Mucosa of descending colon (tissue), 3 donors: ENCODE results near the gene KCNQ2. TPM values are rescaled to one million over a fixed set of nuclear protein-coding genes. Genes with fewer than 3 reads are reported as not detected.

Experiments
- ATAC-seq: fragments of 200-7000 bp; cut with Tn5 transposase; one replicate; pipeline ENCODE4 v1.9.1; 2020; ENCODE audit warnings: mild to moderate bottlenecking, moderate library complexity
- DNase-seq, 3 donors: peaks; one replicate each; pipeline ENCODE4 v3.0.0-alpha.2; 2020
- H3K36me3 ChIP-seq: fragments of 200-600 bp; one replicate; pipeline ENCODE4 v1.8.0; 2021; ENCODE audit warnings: low read depth, mild to moderate bottlenecking
- H3K4me1 ChIP-seq: fragments of 200-600 bp; one replicate; pipeline ENCODE4 v1.8.0; 2021; ENCODE audit warnings: low read depth, mild to moderate bottlenecking
- H3K4me3 ChIP-seq: fragments of 200-600 bp; one replicate; pipeline ENCODE4 v1.8.0; 2021; ENCODE audit warnings: mild to moderate bottlenecking
- H3K9me3 ChIP-seq: fragments of 200-600 bp; one replicate; pipeline ENCODE4 v1.8.0; 2021; ENCODE audit warnings: mild to moderate bottlenecking
- intact Hi-C, 2 donors: fragments of 100-400 bp; cut with DNase I in 1 of 2; cut with micrococcal nuclease in 1 of 2; formaldehyde crosslinking; loops; one replicate each; pipeline versions ENCODE4 v1.11.0 to v1.11.1; 2022; cut with DNase I, micrococcal nuclease
- total RNA-seq, 3 donors: library from RNA; stranded (reverse); fragmentation: NEBNext Ultra II Directional in 2 of 3; extraction: Animal tissue kit (Norgen Biotek cat#: 25700) in 2 of 3; gene quantifications; one replicate each; pipeline versions ENCODE4 v1.2.1 to v1.2.4, GENCODE V29; 2021 to 2023
- TF ChIP-seq, protein P1 (sequence below): fragments of 200-600 bp; IDR thresholded peaks from one replicate; pipeline ENCODE4 v1.8.0; 2022; ENCODE audit warnings: antibody characterized with exemption, mild to moderate bottlenecking
- donor health status: DM: no; HTN: no; CAD: no; lungs with moderate emphysema.
- donor health status: DM: no; HTN: no; CAD: no.
- donor health status: DM: no; HTN: yes; CAD: no.

The KCNQ2 gene
- total RNA-seq, 3 donors from 2014 or later, result 1.4 TPM; not detected in 2

DNA sequence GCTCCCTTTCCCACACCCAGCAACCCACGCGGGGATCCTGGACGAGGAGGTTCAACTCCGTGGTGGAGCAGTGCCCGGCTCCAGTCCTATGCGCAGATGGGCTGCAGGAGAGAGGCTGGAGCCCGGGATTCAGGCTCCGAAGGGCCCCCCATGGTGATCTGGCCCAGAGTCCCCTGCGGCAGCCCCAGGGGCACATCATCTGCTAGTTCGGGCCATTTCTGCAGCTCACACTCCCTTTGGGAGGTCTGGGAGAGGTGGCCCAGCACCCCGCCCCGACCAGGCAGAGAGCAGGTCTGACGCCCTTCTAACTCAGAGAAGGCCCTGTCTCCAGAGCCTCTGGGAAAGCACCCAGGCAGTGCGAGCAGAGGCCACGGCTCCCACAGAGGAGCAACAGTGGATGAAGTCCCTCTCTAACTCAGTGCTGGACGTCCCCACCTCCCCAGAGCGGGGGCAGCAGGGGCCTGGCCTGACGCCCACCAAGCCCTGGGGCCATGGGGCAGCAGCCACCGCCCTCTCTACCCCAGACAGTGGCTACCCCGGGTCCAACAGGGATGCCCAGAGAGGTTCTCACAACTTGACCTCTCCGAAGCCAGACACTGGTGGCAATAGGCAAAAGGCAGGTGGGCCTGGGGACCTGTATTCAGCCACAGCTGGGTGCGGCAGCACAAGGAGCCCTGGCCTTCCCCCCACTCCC is 3.3 kb downstream of the KCNQ2 start:
- ATAC-seq (no peak), DNase-seq (no peak)
- H3K4me1 ChIP-seq, result peaks cover 5% of the 10 kb centered on the region
- H3K4me3 ChIP-seq, result no peak overlapping the region
- TF ChIP-seq, protein P1, sequence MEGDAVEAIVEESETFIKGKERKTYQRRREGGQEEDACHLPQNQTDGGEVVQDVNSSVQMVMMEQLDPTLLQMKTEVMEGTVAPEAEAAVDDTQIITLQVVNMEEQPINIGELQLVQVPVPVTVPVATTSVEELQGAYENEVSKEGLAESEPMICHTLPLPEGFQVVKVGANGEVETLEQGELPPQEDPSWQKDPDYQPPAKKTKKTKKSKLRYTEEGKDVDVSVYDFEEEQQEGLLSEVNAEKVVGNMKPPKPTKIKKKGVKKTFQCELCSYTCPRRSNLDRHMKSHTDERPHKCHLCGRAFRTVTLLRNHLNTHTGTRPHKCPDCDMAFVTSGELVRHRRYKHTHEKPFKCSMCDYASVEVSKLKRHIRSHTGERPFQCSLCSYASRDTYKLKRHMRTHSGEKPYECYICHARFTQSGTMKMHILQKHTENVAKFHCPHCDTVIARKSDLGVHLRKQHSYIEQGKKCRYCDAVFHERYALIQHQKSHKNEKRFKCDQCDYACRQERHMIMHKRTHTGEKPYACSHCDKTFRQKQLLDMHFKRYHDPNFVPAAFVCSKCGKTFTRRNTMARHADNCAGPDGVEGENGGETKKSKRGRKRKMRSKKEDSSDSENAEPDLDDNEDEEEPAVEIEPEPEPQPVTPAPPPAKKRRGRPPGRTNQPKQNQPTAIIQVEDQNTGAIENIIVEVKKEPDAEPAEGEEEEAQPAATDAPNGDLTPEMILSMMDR, result no peak
- no peaks in the 10 kb centered on the region for H3K9me3 ChIP-seq
- H3K36me3 ChIP-seq, result no peaks in the 10 kb centered on the region
- intact Hi-C loops, result no loop called here

DNA sequence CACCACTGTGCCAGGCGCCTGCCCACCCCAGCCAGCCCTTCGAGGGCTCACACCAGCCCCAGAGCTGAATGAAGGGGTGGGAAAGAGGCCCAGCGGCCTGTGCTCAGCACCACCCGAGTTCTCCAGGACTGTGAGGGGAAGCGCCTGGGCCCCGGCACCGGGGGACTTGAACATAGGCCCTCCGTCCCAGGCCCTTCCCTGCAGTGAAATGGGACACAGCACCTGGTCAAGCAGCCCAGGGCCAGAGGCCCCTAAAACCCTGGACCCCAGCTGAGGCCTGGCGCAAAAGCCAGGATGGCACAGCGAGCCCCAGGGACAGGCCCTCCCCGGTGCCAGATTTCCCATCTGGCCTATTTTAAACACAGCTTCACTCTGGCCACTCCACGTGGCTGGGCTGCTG is 4.0 kb downstream of the KCNQ2 start:
- TF ChIP-seq, protein P1, result no peak
- no peak for ATAC-seq
- DNase-seq, result no peak
- intact Hi-C loops, result no loop called here
- Histone ChIP-seq H3K4me3 (no peak overlapping the region), H3K36me3 (no peaks in the 10 kb centered on the region), H3K4me1 (peaks cover 5% of the 10 kb centered on the region), H3K9me3 (no peaks in the 10 kb centered on the region)

DNA sequence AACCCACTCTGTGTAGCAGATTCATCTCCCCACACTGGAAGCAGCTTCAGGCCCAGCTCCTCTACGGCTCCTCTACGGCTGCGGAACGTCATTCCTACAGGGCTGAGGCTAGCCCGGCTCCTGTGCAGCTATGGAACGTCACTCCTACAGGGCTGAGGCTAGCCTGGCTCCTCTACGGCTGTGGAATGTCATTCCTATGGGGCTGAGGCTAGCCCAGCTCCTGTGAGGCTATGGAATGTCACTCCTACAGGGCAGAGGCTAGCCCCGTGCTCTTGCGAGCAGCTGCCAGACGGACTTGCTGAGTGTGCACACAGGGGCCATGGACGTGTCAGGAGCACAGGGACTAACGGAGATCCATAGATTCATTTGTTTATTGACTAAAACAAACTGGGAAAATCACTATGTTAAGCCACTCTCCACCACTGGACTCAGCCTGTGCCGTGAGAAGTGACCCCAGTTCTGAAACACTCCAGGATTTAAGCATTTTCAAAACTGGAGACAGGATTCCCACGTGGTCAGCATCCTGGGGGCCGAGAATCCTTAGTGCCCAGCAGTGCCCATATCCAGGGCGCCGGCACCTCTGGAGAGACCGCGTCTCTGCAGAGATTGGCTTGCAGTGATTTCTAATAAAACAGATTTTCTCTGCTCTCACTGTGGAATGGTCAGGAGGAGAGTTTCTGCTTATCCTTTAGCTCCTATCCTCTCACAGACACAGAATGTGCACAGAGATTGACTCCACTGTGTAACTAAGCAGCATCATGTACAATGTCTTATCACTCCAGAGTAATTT is 5.0 kb downstream of the KCNQ2 start:
- peaks cover 5% of the 10 kb centered on the region for H3K4me1 ChIP-seq
- H3K9me3 ChIP-seq, result no peaks in the 10 kb centered on the region
- ATAC-seq, result no peak
- no peak overlapping the region for H3K4me3 ChIP-seq
- TF ChIP-seq, protein P1, result no peak
- no peak for DNase-seq
- intact Hi-C loops, result no loop called here
- no peaks in the 10 kb centered on the region for H3K36me3 ChIP-seq

DNA sequence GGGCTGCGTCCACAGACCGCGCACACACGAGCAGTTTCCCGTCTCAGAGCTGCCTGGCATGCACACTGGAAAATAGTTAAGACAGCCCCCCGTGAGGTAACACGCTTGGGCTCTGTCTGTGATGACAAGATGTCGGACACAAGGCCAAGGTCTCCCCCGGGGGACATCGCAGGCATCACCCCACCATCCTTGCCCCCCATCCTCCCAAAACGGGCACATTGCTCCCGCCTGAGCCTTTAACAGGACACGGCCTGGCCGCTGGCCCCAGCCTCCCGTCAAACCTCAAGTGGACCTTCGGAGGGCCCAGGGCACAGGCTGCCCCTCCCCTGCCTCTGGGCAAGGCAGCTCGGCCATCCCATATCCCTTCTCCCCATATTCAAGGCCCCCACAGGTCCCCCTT is 5.6 kb downstream of the KCNQ2 start:
- TF ChIP-seq, protein P1, result no peak
- H3K36me3 ChIP-seq, result no peaks in the 10 kb centered on the region
- H3K9me3 ChIP-seq, result no peaks in the 10 kb centered on the region
- no peak overlapping the region for H3K4me3 ChIP-seq
- intact Hi-C loops, result no loop called here
- no peak for ATAC-seq
- DNase-seq, result no peak
- H3K4me1 ChIP-seq, result peaks cover under 1% of the 10 kb centered on the region

DNA sequence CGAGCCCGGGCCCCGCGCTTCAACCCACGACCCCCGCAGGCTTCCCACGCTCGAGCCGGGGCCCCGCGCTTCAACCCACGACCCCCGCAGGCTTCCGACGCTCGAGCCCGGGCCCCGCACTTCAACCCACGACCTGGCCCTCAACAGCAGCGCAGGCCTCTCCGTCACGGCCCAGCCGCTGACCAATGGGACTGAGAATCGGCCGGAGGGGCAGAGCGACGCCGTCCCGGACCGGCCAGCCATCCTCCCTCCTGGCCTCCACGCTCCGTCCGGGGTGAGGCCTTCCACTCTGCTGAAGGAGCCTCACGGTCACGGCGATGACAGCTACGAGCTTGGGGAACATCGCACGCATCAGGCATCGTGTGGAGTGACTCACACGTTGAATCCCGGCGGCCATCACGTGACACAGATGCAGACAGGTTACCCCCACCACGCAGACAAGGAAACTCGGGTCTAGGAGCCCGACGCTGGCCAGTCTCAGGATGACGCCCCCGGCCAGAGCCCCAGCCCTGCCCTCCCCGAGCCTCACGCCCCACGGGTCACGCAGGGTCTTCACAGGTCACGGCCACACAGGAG is 6.1 kb downstream of the KCNQ2 start:
- Histone ChIP-seq H3K4me3 (no peak overlapping the region), H3K36me3 (no peaks in the 10 kb centered on the region), H3K4me1 (no peaks in the 10 kb centered on the region), H3K9me3 (no peaks in the 10 kb centered on the region)
- DNase-seq, result no peak
- intact Hi-C loops, result no loop called here
- TF ChIP-seq, protein P1, result no peak
- no peak for ATAC-seq
